Left hindlimb (tissue), 1 donor: ENCODE data around the gene CSMD2.

Source experiments
- DNase-seq: peaks from one replicate; pipeline ENCODE4 v3.0.0-alpha.2; 2018

CSMD2 gene

DNA sequence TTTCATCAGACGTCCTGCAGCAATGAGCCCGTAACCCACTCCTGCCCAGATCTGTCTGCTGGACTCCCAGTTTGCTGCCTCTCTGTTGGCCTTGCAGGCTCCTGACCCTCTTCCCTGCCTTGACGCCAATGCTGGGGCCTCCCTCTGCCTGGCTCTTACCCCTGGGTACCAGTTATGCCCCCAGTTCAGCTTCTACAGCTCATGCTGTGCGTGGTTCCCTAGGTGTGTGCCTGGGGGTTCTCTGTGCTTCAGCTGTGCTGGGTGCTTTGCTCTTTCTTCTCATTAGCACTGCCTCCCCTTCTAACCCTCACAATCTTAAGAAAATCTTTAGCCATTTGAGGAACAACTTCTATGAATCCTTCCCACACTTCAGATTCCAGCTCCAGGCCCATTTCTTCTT is 541.2 kb downstream of the CSMD2 start:
- DNase-seq, result no peak

DNA sequence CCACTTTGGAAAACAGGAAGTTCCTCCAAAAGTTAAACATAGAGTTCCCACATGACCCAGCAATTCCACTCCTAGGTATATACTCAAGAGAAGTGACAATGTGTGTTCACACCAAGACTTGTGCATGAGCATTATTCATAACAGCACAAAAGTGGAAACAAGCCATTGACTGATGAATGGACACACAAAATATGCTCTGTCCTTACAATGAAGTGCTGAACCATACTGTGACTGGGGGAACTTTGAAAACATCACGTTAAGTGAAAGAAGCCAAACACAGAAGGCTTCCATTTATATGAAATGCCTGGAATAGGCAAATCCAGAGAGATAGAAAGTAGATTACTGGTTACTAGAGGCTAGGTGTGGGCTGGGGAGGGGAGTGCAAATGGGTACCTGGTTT is 542.3 kb downstream of the CSMD2 start:
- DNase-seq, result no peak

GRCh38 chr1:33618636-33619035 is 546.4 kb downstream of the CSMD2 start:
- no peak for DNase-seq

- DNase-seq, result no peak
These were observed 547.6 kb downstream of the CSMD2 start for GRCh38 chr1:33617451-33617850.

DNA sequence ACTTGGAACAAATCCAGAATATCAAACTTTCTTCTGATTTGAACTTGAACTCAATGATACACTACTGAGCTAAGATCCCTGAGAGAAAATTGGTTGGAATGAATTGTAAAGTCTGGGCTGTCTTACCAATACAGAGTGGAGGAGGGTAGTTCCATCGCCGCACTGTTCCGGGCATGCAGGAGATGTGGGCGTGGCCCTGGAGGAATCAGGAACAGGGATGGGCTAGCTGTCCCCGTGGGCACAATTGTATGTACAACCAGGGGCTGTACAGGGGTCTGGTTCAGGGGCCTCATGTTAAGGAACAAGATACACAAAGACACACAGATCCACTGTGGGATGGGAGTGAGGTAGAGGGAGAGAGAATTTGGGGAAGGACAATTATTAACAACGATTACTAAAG is 548.2 kb downstream of the CSMD2 start:
- no peak for DNase-seq

- DNase-seq, result no peak
These were observed 549.5 kb downstream of the CSMD2 start for GRCh38 chr1:33615546-33615945.

- no peak for DNase-seq
These were observed 554.1 kb downstream of the CSMD2 start for GRCh38 chr1:33610864-33611455.

GRCh38 chr1:33610391-33610790 is 554.6 kb downstream of the CSMD2 start:
- no peak for DNase-seq

- no peak for DNase-seq
These were observed 555.3 kb downstream of the CSMD2 start for GRCh38 chr1:33609739-33610138.

DNA sequence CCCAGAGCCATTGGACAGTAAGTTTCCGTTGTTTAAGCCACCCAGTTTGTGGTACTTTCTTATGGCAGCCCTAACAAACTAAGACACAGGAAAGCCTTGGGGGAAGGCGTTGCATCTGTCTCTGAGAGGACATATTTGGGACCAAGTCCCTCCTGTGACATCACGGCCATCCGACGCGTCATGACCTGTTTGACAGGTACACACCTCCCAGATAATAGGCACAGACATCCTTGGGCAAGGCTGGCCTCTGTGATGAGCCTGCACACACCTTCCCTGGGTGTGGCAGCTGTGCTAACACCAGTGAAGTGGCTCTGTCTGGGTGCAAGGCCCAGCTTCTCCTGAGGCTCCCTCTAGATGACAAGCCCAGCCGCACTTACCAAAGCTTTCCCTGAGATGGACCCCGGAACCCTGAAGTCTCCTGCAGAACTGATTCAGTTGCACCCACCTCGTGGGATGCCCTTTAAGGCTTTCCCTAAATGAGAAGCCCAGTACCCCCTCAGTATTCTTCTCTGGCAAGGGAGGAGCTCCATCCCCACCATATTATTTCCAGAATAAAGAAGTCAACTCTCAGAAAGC is 556.1 kb downstream of the CSMD2 start:
- no peak for DNase-seq

DNA sequence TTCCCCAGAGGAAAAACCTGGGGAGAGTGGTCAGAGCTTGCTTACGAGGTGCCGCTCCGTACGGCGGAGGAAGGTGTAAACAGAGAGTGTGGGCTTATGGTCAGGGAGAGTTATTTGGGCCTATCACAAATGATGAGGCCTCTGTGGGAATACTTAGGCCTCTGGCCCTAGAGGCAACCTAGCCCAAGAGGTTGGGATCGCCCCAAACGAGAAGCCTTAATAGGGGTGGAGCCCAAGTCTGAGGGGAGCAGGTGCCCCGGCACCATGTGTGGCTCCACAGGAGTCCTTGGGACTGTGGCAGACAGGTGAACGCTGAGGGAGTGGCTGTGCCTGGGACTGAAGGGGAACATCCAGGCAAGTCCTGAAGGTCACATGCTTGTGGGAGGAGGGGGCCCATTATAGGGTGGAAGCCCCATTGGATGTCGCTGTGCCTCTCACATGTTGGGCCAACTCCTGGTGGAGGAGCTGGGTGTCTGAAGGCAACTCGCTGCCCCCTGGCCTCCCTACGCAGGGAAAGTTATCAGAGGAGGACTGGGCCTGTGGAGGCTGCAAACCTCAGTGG is 557.5 kb downstream of the CSMD2 start:
- DNase-seq, result no peak

- DNase-seq, result no peak
These were observed 558.8 kb downstream of the CSMD2 start for GRCh38 chr1:33606272-33606671.

- no peak for DNase-seq
These were observed 562.8 kb downstream of the CSMD2 start for GRCh38 chr1:33602271-33602670.

DNA sequence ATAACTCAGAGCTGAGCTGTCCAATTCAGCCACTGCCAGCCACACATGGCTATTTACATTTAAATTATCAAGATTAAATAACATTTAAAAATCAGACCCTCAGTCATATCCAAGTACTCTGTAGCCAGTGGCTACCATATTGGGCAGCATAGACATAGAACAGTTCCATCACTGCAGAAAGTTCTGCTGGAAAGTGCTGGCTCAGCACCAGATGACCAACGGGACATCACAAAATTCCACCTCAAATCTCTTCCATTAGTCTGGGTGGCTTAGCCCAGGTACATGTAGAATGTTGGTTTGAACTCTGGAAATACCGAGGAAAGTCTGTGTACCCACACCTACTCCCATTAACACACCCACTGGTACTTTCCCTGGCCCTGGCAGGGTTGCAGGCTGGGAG is 563.3 kb downstream of the CSMD2 start:
- DNase-seq, result no peak

GRCh38 chr1:33599516-33600115 is 565.4 kb downstream of the CSMD2 start:
- DNase-seq, result no peak

- DNase-seq, result no peak
These were observed 576.3 kb downstream of the CSMD2 start for GRCh38 chr1:33588726-33589125.

GRCh38 chr1:33586795-33587194 is 578.2 kb downstream of the CSMD2 start:
- no peak for DNase-seq

- no peak for DNase-seq
These were observed 578.9 kb downstream of the CSMD2 start for GRCh38 chr1:33586106-33586505.

GRCh38 chr1:33583567-33583966 is 581.5 kb downstream of the CSMD2 start:
- no peak for DNase-seq

GRCh38 chr1:33578557-33579448 is 586.2 kb downstream of the CSMD2 start:
- no peak for DNase-seq

DNA sequence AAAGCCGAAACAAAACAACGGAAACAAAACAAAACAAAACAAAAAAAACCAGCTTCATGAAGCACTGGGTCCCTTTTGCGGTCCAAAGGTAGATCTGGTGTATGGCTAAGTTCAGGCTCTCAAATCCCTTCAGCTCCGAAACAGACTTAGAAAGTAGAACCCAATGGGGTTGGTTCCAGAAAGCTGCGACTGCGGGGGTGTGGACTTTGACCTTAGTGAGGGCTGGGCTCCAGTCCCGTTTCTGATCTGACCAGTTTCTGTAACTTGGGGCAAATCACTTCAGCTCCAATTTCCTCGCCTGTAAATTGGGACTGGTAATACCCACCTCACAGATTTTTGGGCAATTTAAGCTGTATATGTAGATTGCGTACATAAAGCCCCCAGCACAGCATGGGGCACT is 587.4 kb downstream of the CSMD2 start:
- no peak for DNase-seq

GRCh38 chr1:33576821-33577599 is 588.0 kb downstream of the CSMD2 start:
- DNase-seq, result no peak
